ENCODE data around the gene CAVIN1. TPM values are rescaled to one million over a fixed set of nuclear protein-coding genes. Genes with fewer than 3 reads are reported as not detected.
A peak's percentile ranks its signal among the peaks of the same experiment; 100 is the strongest.
"Not testable (repeated sequence)": the region's sequence is repeated elsewhere in the genome, so short reads cannot be mapped to it uniquely, and the experiment has no call there.

CAVIN1 gene, protein sequence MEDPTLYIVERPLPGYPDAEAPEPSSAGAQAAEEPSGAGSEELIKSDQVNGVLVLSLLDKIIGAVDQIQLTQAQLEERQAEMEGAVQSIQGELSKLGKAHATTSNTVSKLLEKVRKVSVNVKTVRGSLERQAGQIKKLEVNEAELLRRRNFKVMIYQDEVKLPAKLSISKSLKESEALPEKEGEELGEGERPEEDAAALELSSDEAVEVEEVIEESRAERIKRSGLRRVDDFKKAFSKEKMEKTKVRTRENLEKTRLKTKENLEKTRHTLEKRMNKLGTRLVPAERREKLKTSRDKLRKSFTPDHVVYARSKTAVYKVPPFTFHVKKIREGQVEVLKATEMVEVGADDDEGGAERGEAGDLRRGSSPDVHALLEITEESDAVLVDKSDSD
- polyA plus RNA-seq (ENCODE audit: insufficient read length in 3 of 3) = 10 to 100 TPM; 55.5 to 64.4 (median 59.5) TPM

DNA sequence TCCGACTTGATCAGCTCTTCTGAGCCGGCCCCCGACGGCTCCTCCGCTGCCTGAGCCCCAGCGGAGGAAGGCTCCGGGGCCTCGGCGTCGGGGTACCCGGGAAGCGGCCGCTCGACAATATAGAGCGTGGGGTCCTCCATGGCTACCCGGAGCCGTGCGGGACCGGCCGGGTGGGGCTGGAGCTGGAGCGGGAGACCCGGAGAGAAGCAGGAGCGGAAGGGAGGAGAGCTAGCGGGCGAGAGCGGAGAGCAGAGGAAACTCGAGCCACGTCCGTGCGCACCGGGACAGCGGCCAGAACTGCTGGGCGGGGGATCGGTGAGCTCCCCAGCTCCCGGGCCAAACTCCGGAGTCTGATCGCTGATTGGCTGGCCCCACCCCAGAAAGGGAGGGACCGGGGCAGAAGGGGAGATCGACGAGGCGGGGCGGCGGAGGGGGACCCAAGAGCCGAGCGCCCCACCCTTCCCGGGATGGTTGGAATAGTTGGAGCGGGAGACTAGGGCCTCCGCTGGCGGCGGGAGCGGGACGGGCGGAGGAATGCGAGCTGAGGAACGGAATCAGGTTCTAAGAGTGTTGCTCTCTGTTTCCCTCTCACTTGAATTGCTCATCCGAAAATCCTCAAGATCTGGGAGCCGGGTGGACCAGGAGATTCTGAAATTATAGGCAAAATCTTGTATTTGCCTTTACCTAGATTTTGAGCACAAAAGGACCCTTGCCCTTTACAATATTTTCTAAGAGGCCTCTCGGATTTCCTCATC lies at the start of gene CAVIN1:
TSS of gene CAVIN1 (minus strand) at position 299 of the 755 bp plus-strand sequence. CDS start at position 140, 159 bp downstream.
- peak; percentile 77 to 86 (median 79) for DNase-seq (ENCODE audit: low read depth in 3 of 3, low spot score in 2 of 3)

GRCh38 chr17:42467889-42468288 lies 44.8 kb upstream of the CAVIN1 start:
- no peak for DNase-seq (ENCODE audit: low read depth in 3 of 3, low spot score in 2 of 3)

DNA sequence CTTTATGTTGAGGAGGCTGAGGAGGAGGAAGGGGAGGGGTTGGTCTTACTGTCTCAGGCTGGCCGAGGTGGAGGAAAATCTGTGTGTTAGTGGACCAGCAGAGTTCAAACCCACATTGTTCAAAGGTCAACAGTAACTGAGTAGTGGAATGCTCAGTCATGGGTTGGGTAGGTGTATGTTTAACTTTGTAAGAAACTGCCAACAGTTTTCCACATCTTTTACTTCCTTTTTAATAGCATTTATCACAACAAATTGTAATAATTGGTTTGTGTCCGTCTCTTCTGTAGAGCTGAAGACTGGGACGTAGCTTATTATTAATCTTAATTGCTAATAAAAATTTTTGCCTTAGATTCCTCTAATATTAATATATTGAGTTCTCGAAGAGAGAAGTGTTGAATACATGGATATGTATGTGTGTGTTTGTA lies 40.9 kb upstream of the CAVIN1 start:
- no peak for DNase-seq (ENCODE audit: low read depth in 3 of 3, low spot score in 2 of 3)

- no peak for DNase-seq (ENCODE audit: low read depth in 3 of 3, low spot score in 2 of 3)
Measured at GRCh38 chr17:42460371-42460770, 37.3 kb upstream of the CAVIN1 start.

- DNase-seq (ENCODE audit: low read depth in 3 of 3, low spot score in 2 of 3) = peak in 1 of 3 donors; percentile 27
Measured at GRCh38 chr17:42459801-42460281, 36.8 kb upstream of the CAVIN1 start.

- peak in 1 of 3 donors; percentile 29 for DNase-seq (ENCODE audit: low read depth in 3 of 3, low spot score in 2 of 3)
Measured at GRCh38 chr17:42459256-42459800, 36.3 kb upstream of the CAVIN1 start.

DNA sequence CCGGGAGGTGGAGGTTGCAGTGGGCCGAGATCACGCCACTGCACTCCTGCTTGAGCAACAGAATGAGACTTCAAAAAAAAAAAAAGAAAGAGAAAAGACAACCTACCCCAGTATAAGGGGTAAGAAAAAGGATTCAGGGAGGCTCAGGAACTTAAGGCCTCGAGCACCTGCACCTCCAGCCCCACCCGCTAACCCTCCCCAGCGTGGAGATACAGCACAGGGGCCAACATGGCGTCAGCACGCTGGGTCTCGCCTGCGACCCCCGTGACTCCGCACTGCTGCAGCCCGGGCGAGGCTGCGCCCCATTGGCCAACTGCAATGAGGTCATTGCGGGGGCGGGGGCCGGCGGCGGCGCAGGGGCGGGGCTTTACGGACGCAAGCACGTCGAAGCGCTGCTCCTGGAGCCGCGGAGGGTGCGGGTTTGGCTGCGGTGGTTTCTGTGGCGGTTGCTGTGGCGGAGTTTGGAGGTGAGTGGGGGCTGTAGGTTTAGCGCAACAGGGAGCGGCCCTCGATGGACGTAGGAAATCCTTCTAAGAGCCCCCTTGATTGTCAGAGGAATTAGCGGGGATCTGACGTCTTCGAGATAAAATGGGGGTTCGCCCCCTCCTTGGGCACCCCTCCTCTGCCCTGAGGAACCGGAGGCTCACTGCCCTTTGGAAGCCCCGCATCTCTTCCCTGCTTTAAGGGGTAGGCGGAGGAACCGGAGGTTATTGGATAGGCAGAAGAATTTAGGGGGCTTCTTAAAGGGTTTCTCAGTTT lies 35.6 kb upstream of the CAVIN1 start, which contains the start of gene ATP6V0A1:
TSS of gene ATP6V0A1 (plus strand) at position 382 of the 759 bp plus-strand sequence. CDS start 2,017 bp downstream, outside the sequence.
- DNase-seq (ENCODE audit: low read depth in 3 of 3, low spot score in 2 of 3) = peak in 2 of 3 donors; percentile 78 to 81

DNA sequence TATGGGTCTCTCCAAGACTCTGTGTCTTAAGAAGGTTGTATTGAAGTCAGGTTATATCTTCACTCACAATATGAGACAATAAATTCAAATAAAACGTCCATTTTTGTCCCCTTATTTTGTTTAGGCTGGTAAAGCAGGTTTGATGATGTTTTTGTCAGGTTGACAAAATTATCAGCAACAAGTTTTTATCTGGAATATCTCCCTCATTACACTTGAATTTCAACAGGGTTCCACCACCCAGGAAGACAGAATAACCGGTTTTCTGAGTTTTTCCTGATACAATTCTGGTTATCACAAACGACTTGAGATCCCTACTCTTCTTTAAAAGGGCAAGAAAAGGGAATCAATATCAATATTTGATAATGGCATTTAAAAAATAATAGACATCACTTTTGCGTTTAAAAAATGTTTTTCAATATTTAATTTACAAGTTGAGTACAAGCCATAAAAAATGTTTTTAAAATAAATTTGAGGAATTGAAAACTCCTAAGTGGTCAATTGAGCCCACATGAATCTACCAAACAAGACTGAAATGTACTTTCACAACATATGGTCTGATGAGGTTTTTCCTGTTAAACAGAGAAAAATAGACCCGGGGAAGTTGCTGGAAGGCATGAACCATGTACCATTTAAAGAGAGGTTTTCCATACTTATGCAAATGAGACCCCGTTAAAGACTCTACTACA lies 34.2 kb upstream of the CAVIN1 start:
- no peak for DNase-seq (ENCODE audit: low read depth in 3 of 3, low spot score in 2 of 3)

DNA sequence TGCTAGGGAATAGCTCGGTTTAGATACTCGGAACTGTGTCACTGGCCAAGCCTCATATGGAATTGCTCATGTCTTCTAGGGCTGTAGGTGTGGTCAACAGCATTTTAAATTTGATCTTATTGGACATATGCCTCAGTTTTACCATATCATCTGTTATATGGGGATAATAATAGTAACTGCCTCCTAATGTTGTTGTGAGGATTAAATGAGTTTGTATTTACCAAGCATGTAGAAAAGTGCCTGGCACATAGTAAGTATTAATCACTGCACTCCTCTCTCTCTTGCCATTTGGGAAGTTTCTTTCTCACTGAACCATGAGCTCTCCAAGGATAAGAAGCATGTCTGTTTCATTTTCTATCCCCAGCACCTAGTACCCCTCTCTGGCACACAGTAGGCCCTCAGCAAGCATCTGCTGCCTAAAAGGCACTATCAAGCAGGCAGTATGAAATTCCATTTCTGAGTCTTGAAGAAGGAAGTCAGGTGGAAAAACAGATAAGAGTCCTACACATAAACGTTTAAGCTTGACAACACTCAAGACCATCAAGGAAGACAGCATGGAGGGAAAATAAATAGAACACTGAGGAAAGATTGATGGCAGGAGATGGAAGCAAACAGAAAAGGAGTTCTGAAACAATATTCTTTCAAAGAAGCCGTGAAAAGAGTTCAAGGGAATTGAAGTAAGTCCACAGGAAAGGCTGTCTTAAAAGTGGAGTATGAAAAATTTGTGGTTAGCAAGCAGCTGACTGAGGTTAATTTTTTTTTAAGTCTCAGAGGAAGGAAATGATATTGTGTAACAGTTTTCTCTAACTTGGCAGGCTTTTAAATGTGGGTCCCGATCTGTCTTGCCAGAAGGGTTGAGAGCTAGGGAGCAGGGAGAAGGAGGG lies 33.4 kb upstream of the CAVIN1 start:
- DNase-seq (ENCODE audit: low read depth in 3 of 3, low spot score in 2 of 3) = no peak

- DNase-seq (ENCODE audit: low read depth in 3 of 3, low spot score in 2 of 3) = not testable (repeated sequence)
Measured at GRCh38 chr17:42454987-42455386, 31.9 kb upstream of the CAVIN1 start.

GRCh38 chr17:42453439-42453838 lies 30.4 kb upstream of the CAVIN1 start:
- no peak for DNase-seq (ENCODE audit: low read depth in 3 of 3, low spot score in 2 of 3)

GRCh38 chr17:42451270-42451669 lies 28.2 kb upstream of the CAVIN1 start:
- not testable (repeated sequence) for DNase-seq (ENCODE audit: low read depth in 3 of 3, low spot score in 2 of 3)

GRCh38 chr17:42449838-42450237 lies 26.8 kb upstream of the CAVIN1 start:
- DNase-seq (ENCODE audit: low read depth in 3 of 3, low spot score in 2 of 3) = not testable (repeated sequence)

GRCh38 chr17:42449176-42449575 lies 26.1 kb upstream of the CAVIN1 start:
- not testable (repeated sequence) for DNase-seq (ENCODE audit: low read depth in 3 of 3, low spot score in 2 of 3)

- no peak for DNase-seq (ENCODE audit: low read depth in 3 of 3, low spot score in 2 of 3)
Measured at GRCh38 chr17:42442196-42442565, 19.1 kb upstream of the CAVIN1 start.

DNA sequence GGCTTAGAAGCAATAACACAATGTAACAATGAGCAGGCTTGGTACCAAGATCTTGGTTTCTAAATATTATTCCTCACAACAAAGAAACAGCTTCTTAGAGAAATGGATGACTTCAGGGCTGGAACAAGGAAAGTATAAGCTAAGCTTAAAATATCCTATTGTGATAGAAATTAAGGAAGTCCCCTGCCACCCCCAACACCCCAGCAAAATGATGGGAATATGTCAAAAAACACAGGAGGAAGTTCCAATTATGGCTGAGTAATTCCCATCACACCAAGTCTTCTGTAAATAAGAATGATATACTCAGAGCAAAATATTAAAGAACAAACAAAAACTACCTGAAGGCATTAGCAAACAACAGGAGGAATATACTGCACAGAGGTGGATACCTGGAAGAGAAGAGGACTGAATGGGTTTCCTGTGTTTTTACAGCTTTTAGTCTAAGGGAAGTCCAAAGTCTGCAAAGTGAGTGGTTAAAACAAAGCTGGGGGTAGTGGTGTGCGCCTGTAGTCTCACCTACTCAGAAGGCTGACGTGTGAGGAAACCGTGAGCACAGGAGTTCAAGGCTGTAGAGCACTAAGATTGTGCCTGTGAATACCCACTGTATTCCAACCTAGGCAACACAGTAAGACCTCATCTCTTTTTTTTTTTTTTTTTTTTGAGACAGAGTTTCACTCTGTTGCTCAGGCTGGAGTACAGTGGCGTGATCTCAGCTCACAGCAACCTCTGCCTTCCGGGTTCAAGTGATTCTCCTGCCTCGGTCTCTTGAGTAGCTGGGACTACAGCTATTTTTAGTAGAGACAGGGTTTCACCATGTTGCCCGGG lies 18.5 kb upstream of the CAVIN1 start:
- DNase-seq (ENCODE audit: low read depth in 3 of 3, low spot score in 2 of 3) = no peak

GRCh38 chr17:42438600-42439567 lies 15.8 kb upstream of the CAVIN1 start:
- DNase-seq (ENCODE audit: low read depth in 3 of 3, low spot score in 2 of 3) = no peak
